HG02981 (cell line): Measurements from ENCODE around the gene PIP4K2C.

Experiments used
- ATAC-seq: cut with Tn5 transposase; IDR thresholded peaks from one replicate; pipeline ENCODE4 v1.9.1; 2021; ENCODE audit warnings: mild to moderate bottlenecking, moderate library complexity; ENCODE audit not compliant: unreplicated experiment

PIP4K2C gene

DNA sequence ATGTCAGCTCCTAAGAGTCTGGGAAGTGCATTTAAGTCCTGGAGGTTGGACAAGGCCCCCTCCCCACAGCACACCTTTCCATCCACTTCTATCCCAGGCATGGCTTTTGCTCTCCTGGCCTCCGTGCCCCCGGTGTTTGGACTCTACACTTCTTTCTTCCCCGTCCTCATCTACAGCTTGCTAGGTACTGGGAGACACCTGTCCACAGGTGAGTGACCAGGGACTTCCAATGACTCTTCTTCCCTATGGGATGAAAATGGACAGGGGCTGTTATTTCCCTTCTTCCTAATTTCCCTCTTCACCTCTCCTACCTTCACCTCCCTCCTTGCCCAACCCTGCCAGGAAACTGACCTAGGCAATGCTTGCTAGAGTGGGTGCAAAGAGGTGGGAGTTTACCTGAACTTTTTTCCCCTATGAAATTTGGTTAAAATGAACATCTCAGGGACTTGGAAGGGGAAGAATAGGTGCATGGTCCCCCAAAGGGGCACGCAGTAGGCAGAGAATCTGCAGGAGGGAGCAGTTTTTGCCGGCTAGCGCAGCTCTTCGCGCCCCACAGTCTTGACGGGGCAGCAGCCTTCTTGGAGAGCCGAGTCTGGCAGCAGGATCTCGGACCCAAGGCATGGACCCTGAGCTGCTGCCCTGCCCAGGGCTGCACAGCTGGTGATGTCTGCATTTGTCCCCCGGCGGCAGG is 29.4 kb downstream of the PIP4K2C start:
- no peak for ATAC-seq

DNA sequence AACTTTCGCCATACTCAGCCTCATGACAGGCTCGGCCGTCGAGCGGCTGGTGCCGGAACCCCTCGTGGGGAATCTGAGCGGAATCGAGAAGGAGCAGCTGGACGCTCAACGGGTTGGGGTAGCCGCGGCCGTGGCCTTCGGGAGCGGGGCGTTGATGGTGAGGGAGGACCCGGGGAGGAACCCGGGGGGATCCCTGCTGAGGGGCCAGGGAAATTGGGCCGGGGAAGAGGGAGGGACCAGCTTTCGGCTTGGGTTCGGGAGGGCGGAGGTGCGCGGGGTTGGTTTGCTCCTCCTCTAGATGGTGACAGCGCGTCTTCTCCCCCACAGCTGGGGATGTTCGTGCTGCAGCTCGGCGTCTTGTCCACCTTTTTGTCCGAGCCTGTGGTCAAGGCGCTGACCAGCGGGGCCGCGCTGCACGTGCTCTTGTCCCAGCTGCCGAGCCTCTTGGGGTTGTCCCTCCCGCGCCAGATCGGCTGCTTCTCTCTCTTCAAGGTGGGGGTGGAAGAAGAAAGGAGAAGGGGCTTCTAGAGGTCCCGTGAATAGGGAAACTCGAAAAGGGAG is 30.0 kb downstream of the PIP4K2C start:
- ATAC-seq, result no peak

DNA sequence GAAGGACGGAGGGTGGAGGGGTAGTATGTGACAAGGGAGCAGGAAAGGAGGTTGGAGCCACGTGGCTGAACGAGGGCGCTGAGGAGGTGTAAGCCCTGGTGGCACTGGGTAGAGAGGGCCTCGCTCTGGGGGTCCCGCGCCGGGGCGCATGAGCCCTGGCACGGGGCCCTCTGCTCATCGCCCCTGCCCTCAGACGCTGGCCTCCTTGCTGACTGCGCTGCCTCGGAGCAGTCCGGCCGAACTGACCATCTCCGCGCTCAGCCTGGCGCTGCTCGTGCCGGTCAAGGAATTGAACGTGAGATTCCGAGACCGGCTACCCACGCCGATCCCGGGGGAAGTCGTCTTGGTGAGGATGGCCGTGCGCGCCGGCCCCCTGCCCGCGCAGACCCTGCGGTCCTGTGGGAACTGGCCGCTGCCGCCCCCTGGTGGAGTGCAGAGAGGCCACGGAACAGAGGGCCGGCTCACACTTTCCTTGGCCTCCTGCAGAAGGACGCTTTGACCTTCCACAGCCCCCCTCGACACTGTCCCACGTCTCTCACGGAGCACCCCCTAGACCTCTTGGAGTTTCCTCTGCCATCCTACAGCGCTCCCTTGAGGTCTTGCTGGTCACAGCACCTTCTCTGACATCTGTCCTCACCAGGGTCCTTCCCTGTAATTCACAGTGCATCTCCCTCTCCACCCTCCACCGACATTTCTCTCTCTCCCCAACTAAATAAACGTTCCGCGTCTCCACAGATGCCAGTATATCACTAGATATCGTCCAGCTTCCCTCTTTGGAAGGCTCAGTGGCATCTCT is 30.7 kb downstream of the PIP4K2C start:
- peak; percentile 58 for ATAC-seq

DNA sequence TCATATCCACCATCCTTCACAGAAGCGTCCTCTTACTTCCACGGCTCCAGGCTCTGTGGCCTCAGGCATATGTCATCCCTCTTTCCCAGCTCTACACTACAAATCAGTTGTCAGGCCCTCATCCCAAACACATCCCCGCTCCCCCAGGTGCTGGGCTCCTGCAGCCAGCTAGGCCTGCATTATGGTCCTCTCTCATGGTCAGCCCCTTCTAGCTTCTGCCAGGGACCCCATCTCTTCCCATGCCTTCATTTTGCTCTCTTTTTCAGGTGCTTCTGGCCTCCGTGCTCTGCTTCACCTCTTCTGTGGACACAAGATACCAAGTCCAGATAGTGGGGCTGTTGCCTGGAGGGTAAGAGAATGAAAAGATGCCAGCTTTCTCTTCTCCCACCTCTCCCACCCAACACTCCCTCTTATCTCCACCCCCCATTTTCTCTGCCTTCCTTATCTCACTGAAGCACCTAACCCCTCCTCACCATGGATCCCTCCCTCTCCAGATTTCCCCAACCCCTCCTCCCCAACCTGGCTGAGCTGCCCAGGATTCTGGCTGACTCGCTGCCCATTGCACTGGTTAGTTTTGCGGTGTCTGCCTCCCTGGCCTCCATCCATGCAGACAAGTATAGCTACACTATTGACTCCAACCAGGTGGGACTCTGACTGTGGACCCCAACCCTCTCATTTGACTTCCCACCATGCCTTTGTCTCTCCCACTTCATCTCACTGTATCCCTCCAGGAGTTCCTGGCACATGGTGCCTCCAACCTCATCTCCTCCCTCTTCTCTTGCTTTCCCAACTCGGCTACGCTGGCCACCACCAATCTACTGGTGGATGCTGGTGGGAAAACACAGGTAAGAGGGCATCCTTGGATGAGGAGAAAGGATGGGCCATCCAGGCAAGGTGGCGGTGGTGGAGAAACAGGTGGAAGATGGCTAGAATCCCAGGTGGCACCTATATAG is 31.6 kb downstream of the PIP4K2C start:
- no peak for ATAC-seq

DNA sequence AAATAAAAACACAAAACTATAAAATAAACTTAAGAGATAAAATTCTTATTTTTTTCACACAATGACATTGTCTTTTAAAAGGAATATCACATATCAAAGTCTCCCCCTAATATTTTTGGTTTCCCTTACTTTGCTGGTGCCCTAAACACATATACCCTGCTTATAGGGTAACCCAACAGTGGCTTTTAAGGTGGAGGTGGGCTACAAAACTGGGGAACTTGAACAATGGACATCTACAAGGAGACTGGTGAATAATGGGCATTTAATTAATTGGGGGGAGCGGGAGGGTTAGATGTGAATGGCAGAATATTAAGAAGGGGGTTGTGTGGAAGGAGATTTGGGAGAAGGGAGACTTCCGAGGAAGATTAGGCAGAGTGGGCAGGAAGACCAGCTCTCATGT is 32.4 kb downstream of the PIP4K2C start:
- no peak for ATAC-seq

DNA sequence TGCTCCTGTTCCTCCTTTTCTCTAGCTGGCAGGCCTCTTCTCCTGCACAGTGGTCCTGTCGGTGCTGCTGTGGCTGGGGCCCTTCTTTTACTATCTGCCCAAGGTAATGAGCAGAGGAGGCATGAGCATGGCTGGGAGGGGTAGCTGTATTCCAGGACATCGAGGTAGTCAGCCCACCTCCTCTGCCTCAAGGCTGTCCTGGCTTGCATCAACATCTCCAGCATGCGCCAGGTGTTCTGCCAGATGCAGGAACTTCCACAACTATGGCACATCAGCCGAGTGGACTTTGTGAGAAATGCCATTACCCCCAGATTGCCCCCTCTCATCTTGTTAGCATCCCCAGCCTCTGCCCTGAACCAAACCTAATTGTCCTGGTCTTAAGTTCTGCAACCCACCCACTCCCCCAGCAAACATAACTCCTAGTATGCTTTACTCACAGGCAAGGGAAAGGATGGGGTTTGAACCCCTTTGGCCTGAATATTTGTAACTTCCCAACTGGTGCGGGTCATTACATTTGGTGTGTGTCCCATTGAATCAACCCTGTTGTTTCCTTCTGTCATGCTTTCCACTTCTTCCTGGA is 32.9 kb downstream of the PIP4K2C start:
- no peak for ATAC-seq

DNA sequence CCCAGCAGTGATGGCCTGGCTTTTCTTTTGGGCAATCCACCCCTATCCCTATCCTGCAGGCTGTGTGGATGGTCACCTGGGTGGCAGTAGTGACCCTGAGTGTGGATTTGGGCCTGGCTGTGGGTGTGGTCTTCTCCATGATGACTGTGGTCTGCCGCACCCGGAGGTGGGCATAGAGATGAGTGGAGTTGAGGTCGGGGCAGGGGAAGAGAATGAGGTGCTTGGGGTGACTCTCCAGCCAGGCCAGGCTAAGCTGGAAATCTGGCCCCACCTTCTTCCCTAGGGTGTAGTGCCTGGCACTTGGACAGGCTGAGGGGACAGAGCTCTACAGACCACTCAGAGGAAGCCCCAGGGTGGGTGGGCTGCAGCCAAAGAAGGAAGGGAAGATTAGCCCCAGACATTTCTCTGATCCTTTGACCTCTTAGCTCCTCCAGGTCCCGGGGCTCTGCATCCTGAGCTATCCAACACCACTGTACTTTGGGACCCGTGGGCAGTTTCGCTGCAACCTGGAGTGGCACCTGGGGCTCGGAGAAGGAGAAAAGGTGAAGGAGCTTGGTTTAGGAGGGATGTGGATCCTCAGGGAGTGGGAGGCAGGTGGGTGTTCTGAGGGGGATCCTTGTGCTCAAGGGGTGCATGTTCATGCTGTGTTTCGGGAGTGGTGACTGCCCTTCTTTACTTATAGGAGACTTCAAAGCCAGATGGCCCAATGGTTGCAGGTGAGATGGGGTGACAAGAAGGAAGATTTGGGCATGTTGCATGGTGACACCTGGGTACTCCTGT is 33.6 kb downstream of the PIP4K2C start:
- no peak for ATAC-seq

DNA sequence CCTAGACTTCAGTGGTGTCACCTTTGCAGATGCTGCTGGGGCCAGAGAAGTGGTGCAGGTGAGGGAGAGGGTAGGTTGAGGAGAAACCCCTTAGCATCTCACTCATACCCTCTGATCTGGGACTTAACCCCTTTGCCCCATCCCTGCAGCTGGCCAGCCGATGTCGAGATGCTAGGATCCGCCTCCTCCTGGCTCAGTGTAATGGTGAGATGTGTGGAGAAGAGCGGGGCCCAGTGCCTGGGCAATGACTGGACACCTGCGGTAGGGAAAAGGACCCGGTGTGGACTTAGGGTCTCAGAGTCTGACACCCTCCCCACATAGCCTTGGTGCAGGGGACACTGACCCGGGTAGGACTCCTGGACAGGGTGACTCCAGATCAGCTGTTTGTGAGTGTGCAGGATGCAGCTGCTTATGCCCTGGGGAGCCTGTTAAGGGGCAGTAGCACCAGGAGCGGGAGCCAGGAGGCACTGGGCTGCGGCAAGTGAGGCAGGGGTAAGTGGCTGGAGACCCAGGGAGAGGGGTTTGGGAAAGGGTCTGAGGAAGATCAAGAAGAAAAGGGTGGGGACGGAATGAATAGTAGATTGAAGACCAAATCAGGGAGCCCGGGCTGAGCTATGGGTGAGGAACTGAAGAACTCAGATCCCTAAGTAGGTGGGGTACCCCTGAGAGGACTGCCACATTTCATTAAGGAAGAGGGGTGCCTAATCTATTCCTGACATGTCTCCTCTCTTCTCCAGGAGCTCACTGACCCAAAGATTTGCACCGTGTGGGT is 34.5 kb downstream of the PIP4K2C start:
- ATAC-seq, result no peak

DNA sequence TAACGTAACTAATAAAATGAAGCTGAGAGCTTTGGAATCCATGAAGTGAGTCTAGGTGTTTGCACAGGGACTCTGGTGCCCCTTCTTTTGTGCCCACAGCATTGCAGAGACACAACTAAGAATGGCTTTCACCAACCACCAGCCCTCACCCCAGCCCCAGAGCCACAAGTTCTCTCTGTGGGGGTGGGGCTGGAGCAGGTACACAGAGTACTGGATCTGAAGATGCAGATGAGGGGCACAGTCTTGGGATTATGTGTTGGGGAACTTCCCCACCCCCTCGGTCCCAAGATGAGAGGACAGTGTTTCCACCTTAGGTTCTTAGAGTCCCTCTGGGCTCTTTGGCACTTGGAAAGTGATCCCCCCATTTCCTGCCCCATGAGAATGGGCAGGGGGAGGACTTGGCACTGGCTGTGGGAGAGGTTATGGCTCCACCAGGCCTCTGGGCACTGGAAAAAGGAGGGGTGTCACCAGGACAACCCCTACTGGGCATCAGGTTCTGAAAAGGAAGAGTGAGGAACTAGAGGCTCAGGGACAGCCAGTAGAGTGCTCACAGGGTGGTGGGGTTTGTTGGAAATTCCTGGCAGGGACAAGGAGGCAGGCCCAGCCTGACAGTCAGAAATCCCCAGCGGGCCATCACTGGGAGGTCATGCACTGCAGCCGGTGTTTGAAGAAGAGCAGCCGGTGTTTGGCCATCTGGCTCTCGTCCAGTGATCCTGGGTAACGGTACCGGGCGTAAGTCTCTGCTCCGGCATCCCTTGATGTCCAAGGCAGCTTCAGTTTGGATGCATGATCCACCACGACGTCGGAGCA is 35.3 kb downstream of the PIP4K2C start:
- no peak for ATAC-seq

DNA sequence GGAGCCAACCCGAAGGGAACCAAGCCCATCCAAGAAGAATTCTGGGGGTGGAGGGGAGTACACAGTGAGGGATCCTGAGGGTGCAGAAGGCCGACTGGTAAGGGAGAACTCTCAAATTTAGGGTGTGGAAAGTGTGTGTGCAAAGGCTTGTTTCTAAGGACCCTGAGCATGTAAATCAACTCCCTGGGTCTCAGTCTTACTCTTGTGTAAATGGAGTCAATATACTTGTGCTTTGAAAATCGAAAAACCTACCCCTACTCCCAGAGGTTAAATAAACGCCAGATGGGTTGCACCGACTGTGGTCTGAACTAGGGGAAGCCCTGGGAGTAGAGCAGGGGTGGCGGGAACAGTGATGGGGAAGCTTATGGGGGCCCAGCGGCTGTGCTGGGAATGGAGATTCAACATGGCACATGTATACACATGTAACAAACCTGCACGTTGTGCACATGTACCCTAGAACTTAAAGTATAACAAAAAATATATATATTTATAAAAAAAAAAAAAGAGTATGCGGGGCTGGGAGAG is 36.0 kb downstream of the PIP4K2C start:
- no peak for ATAC-seq

DNA sequence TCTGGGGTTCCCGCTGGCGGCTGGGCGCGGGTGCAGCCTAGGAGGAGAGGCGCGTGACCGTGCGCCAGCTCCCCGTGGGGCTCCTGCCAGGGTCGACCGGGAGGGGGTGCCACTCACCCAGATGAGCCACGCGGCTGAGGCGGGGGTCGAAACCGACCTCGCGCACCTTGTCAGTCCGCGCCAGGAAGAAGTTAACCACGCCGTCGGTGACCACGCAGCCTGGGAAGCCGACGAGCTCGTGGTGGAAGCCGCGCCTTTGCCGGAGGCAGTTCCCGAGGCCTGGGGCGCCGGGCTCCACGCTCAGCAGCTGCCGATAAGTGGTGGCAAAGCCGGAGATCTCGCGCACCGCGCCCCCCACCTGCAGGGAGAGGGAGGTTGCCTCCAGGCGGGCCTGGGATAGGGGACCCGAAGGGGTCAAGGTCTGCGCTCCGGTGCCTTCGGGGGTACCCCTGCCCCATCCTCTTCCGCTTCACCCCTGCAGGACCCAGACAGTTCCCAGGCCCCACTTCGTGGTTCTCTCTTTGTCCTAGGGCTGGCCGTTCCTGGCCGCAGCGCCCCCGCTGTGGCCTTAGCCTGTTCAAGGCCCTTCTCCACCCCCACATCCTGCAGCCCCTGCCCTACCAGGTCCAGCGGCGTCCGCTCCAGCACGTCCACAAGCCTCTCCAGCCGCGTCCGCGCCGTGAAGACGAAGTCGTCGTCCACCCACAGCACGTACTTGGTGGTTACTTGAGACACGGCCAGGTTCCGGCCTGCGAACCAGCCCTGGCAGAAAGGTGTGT is 36.7 kb downstream of the PIP4K2C start:
- no peak for ATAC-seq

DNA sequence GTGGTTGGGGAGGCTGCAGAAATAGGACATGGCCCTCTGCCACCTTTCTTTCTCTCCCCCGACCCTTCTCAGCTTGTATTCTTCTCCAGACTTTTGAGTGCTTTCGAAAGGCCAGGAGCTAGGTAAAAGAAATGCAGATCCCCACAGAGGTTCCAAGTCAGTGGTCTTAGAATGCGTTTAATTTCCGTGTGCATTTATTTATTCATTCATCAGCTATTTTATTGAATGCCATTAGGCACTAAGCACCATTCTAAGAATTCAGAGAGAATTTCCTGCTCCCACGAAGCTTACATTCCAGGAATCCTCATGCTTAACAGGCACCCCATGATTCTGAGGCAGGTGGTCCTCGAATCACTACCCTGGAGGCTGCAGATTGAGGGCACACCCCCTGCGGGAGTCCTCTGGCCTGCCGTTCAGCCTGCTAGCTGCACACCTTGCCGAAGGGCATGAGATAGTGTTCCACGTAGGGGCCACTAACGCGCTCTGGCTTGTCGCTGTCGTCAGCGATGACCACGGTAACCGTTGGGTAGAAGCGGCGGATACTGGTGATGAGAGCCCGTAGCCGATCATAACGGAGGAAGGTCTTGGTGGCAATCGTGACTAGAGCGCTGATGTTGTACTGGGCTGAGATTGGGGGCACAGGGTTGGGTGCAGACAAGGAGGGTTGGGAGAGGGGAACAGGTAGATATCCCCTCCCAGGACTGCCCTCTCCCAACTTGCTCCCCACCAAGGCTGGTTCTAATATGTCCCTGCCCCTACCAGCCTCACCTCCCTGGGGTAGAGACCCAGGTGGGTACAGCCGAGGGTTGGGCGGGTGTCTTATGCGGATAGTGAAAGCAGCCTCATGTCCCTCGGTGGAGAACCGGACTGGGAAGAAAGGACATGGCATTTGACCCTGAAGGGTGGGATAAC is 37.5 kb downstream of the PIP4K2C start:
- ATAC-seq, result no peak

DNA sequence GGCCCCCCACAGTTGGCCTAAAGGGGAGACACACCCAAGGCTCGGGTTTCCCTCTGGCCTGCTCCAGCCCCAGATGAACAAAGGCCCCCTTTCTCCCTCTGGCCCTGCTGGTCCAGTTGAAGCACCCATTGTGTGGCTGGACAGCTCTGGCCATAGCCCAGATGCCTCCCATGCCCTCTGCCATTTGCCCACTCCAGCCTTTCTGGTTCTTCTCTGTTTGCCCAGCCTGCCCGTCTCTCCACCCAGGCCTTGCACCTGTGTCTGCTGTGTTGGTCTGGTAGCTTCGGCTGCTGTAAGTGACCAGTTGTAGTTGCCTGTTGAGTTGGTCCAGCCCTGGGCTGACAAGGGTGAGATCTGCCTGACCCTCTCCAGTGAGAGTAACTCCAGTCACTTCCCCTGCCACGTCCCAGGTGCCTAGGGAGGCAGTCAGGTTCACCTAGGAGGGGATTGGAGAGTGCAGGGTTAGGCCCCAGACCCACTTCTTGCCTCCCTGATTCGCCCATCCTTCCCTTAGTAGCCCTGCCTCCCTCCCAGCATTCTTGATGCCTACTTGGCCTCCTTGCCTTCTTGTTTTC is 39.0 kb downstream of the PIP4K2C start:
- no peak for ATAC-seq

DNA sequence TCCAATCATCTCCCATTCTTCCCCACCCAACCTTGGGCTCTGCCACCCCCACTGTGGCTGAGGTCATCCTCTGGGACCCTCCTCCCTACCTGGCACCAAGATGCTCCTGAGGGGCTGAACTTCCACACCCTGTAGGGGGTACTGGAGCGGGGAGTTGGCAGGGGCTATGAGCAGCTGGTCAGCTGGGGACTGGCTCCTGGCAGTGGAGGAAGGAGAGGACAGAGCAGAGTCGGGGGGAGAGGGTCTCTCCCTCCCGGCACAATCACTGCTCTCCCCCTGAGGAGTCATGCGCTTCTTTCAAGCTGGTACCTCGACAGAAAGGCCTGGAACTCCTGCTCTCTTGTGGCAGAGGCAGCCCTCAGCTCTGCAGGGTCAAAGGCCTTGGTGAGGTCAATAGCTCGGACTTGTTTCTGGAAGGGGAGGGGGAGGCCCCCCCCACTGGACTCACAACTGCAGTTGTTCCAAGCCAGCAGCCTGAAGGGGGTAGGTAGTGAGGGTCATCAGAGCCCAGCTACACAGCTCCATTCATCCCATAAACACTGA is 40.0 kb downstream of the PIP4K2C start:
- no peak for ATAC-seq

DNA sequence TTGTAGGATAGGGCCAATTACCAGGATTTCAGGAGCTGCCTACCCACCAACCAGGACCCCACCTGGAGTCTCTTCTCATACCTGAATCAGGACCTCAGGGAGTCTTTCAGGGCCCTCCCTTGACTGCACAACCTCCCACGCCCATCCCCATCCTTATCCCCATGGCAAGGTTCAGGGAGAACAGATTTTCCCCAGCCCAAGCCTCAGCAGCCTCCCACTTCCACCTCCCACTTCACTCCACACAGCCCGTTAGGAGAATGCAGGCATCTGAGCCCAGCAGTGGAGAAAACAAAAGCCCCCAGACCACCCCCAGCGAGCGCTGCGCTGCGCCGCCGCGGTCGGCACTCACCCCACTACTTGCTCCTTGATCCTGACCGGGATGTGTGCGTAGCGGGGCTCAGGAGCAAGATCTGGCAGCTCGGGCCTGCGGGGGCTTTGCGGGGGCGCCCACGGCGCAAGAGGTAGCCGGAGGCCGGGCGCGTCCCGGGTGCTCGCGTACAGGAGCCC is 40.6 kb downstream of the PIP4K2C start:
- no peak for ATAC-seq
